Activated naive CD8-positive, alpha-beta T cell treated with anti-CD3 and anti-CD28 coated beads, Interleukin-2, amount 10 ng/mL, durations not matched to agents 7 days and 5 days (primary cell): ENCODE data around the gene UROS. TPM values are rescaled to one million over a fixed set of nuclear protein-coding genes. Genes with fewer than 3 reads are reported as not detected.

Source experiments
- ATAC-seq: fragments of 150-1000 bp; cut with Tn5 transposase; one replicate; pipeline ENCODE4 v1.10.0; 2021; ENCODE audit warnings: low read depth, moderate library complexity
- POLR2A ChIA-PET: fragments of 350-600 bp; sonication (Branson Sonifier 250); formaldehyde crosslinking; loops from one replicate; lab custom pipeline; 2021; ENCODE audit warnings: antibody characterized with exemption; lab: Charles Lee
- DNase-seq: peaks from one replicate; pipeline ENCODE4 v3.0.0; 2021
- H3K27ac Mint-ChIP-seq: one replicate; pipeline ENCODE4 v1.8.0; 2022; ENCODE audit warnings: mild to moderate bottlenecking, mixed read lengths
- H3K27me3 Mint-ChIP-seq: one replicate; pipeline ENCODE4 v1.8.0; 2022; ENCODE audit warnings: mild to moderate bottlenecking, moderate library complexity, mixed read lengths
- H3K36me3 Mint-ChIP-seq: one replicate; pipeline ENCODE4 v1.8.0; 2021; ENCODE audit warnings: mild to moderate bottlenecking, mixed read lengths
- H3K4me1 Mint-ChIP-seq: one replicate; pipeline ENCODE4 v1.8.0; 2021; ENCODE audit warnings: mixed read lengths
- H3K4me3 Mint-ChIP-seq: one replicate; pipeline ENCODE4 v1.8.0; 2022; ENCODE audit warnings: mild to moderate bottlenecking, moderate library complexity, mixed read lengths
- H3K9me3 Mint-ChIP-seq: one replicate; pipeline ENCODE4 v1.8.0; 2021; ENCODE audit warnings: mixed read lengths
- total RNA-seq, 2 experiments: library from RNA; stranded (reverse); gene quantifications; one replicate each; pipeline ENCODE4 v1.2.3, GENCODE V29; 2021

Gene UROS
- total RNA-seq, 2 experiments from 2014 or later = 45.4 to 45.9 TPM

GRCh38 chr10:125817337-125817946 lies 5.6 kb downstream of the UROS start:
- Mint-ChIP-seq H3K27me3 (no peaks in the 10 kb centered on the region), H3K4me3 (no peak overlapping the region), H3K4me1 (peaks cover 11% of the 10 kb centered on the region), H3K27ac (no peak overlapping the region), H3K36me3 (peaks cover 6% of the 10 kb centered on the region), H3K9me3 (no peaks in the 10 kb centered on the region)
- ATAC-seq (no peak), DNase-seq (no peak)
- POLR2A ChIA-PET = no interaction called here

- ATAC-seq = no peak
- H3K27me3 Mint-ChIP-seq = no peaks in the 10 kb centered on the region
- H3K9me3 Mint-ChIP-seq = no peaks in the 10 kb centered on the region
- H3K27ac Mint-ChIP-seq = no peak overlapping the region
- POLR2A ChIA-PET = no interaction called here
- H3K36me3 Mint-ChIP-seq = peaks cover 8% of the 10 kb centered on the region
- H3K4me1 Mint-ChIP-seq = peaks cover 7% of the 10 kb centered on the region
- H3K4me3 Mint-ChIP-seq = no peak overlapping the region
- DNase-seq = no peak
Observed at GRCh38 chr10:125816548-125816947, 6.5 kb downstream of the UROS start.

- Mint-ChIP-seq H3K4me1 (peaks cover 5% of the 10 kb centered on the region), H3K9me3 (no peaks in the 10 kb centered on the region), H3K27me3 (no peaks in the 10 kb centered on the region), H3K36me3 (peaks cover 9% of the 10 kb centered on the region), H3K4me3 (no peak overlapping the region), H3K27ac (no peak overlapping the region)
- POLR2A ChIA-PET = no interaction called here
- ATAC-seq = no peak
- DNase-seq = no peak
Observed at GRCh38 chr10:125815764-125816163, 7.3 kb downstream of the UROS start.

- POLR2A ChIA-PET = no interaction called here
- Mint-ChIP-seq H3K27me3 (no peaks in the 10 kb centered on the region), H3K4me3 (no peak overlapping the region), H3K9me3 (no peaks in the 10 kb centered on the region), H3K27ac (no peak overlapping the region), H3K4me1 (peaks cover 12% of the 10 kb centered on the region), H3K36me3 (peaks cover 19% of the 10 kb centered on the region)
- DNase-seq (no peak), ATAC-seq (no peak)
Observed at GRCh38 chr10:125812128-125812750, 10.8 kb downstream of the UROS start.

- DNase-seq (no peak), ATAC-seq (no peak)
- no peaks in the 10 kb centered on the region for H3K27me3 Mint-ChIP-seq
- H3K9me3 Mint-ChIP-seq = no peaks in the 10 kb centered on the region
- no peak overlapping the region for H3K27ac Mint-ChIP-seq
- no peak overlapping the region for H3K4me3 Mint-ChIP-seq
- POLR2A ChIA-PET = no interaction called here
- H3K36me3 Mint-ChIP-seq = peaks cover 19% of the 10 kb centered on the region
- H3K4me1 Mint-ChIP-seq = peaks cover 12% of the 10 kb centered on the region
Observed at GRCh38 chr10:125811251-125811650, 11.8 kb downstream of the UROS start.

- no peak for ATAC-seq
- POLR2A ChIA-PET = interaction anchor here (1.4 kb wide), 1 partner anchor 15 kb away, joined by 5 read pairs; the partner anchor contains the start of genes BCCIP and UROS
- peaks cover 12% of the 10 kb centered on the region for H3K4me1 Mint-ChIP-seq
- H3K9me3 Mint-ChIP-seq = no peaks in the 10 kb centered on the region
- no peaks in the 10 kb centered on the region for H3K27me3 Mint-ChIP-seq
- H3K4me3 Mint-ChIP-seq = no peak overlapping the region
- peaks cover 15% of the 10 kb centered on the region for H3K36me3 Mint-ChIP-seq
- no peak for DNase-seq
- no peak overlapping the region for H3K27ac Mint-ChIP-seq
Observed at GRCh38 chr10:125808047-125808446, 15.0 kb downstream of the UROS start.

GRCh38 chr10:125802739-125803138 lies 20.3 kb downstream of the UROS start:
- Mint-ChIP-seq H3K4me3 (no peak overlapping the region), H3K4me1 (peaks cover 3% of the 10 kb centered on the region), H3K9me3 (no peaks in the 10 kb centered on the region), H3K27me3 (no peaks in the 10 kb centered on the region), H3K36me3 (peaks cover 4% of the 10 kb centered on the region), H3K27ac (no peak overlapping the region)
- ATAC-seq (no peak), DNase-seq (no peak)
- POLR2A ChIA-PET = no interaction called here

- H3K27me3 Mint-ChIP-seq = no peaks in the 10 kb centered on the region
- POLR2A ChIA-PET = no interaction called here
- no peaks in the 10 kb centered on the region for H3K9me3 Mint-ChIP-seq
- ATAC-seq = no peak
- H3K36me3 Mint-ChIP-seq = peaks cover 5% of the 10 kb centered on the region
- no peak overlapping the region for H3K4me3 Mint-ChIP-seq
- no peak for DNase-seq
- H3K27ac Mint-ChIP-seq = no peak overlapping the region
- no peaks in the 10 kb centered on the region for H3K4me1 Mint-ChIP-seq
Observed at GRCh38 chr10:125802131-125802530, 20.9 kb downstream of the UROS start.

GRCh38 chr10:125801574-125801973 lies 21.5 kb downstream of the UROS start:
- Mint-ChIP-seq H3K4me3 (no peak overlapping the region), H3K9me3 (no peaks in the 10 kb centered on the region), H3K4me1 (no peaks in the 10 kb centered on the region), H3K36me3 (peaks cover 5% of the 10 kb centered on the region), H3K27ac (no peak overlapping the region), H3K27me3 (no peaks in the 10 kb centered on the region)
- DNase-seq (no peak), ATAC-seq (no peak)
- POLR2A ChIA-PET = interaction anchor here (1.0 kb wide), 1 partner anchor 12 kb away, joined by 3 read pairs; no protein-coding TSS in a partner anchor

GRCh38 chr10:125799451-125800182 lies 23.4 kb downstream of the UROS start:
- no peak overlapping the region for H3K27ac Mint-ChIP-seq

GRCh38 chr10:125797994-125798662 lies 24.9 kb downstream of the UROS start:
- Mint-ChIP-seq H3K36me3 (peaks cover 7% of the 10 kb centered on the region), H3K27ac (no peak overlapping the region)
- POLR2A ChIA-PET = interaction anchor here (0.6 kb wide), 1 partner anchor 1988 kb away, joined by 3 read pairs; no protein-coding TSS in a partner anchor

More at GRCh38 chr10:125799451-125800182, 23.4 kb downstream of the UROS start:
- DNase-seq (no peak), ATAC-seq (no peak)
- peaks cover 3% of the 10 kb centered on the region for H3K36me3 Mint-ChIP-seq
- no peak overlapping the region for H3K4me3 Mint-ChIP-seq
- no peaks in the 10 kb centered on the region for H3K4me1 Mint-ChIP-seq
- H3K9me3 Mint-ChIP-seq = no peaks in the 10 kb centered on the region
- no peaks in the 10 kb centered on the region for H3K27me3 Mint-ChIP-seq
- POLR2A ChIA-PET = no interaction called here

GRCh38 chr10:125797424-125797823 lies 25.6 kb downstream of the UROS start:
- Mint-ChIP-seq H3K27ac (no peak overlapping the region), H3K4me1 (no peaks in the 10 kb centered on the region), H3K27me3 (no peaks in the 10 kb centered on the region), H3K36me3 (peaks cover 7% of the 10 kb centered on the region), H3K4me3 (no peak overlapping the region), H3K9me3 (no peaks in the 10 kb centered on the region)
- POLR2A ChIA-PET = interaction anchor here (0.6 kb wide), 1 partner anchor 1989 kb away, joined by 3 read pairs; no protein-coding TSS in a partner anchor
- DNase-seq = no peak
- ATAC-seq = no peak

More at GRCh38 chr10:125797994-125798662, 24.9 kb downstream of the UROS start:
- H3K4me3 Mint-ChIP-seq = no peak overlapping the region
- no peaks in the 10 kb centered on the region for H3K4me1 Mint-ChIP-seq
- ATAC-seq (no peak), DNase-seq (no peak)
- no peaks in the 10 kb centered on the region for H3K9me3 Mint-ChIP-seq
- H3K27me3 Mint-ChIP-seq = no peaks in the 10 kb centered on the region

- no peak overlapping the region for H3K27ac Mint-ChIP-seq
- POLR2A ChIA-PET = interaction anchor here (0.8 to 1.3 kb wide), 2 partner anchors 27 to 76 kb away, joined by 3 to 4 read pairs; partner anchors contain the start of genes BCCIP, EDRF1 and UROS
Observed at GRCh38 chr10:125795637-125796190, 27.3 kb downstream of the UROS start.

More at GRCh38 chr10:125795637-125796190, 27.3 kb downstream of the UROS start:
- Mint-ChIP-seq H3K4me3 (no peak overlapping the region), H3K4me1 (no peaks in the 10 kb centered on the region), H3K27me3 (no peaks in the 10 kb centered on the region), H3K36me3 (peaks cover 14% of the 10 kb centered on the region), H3K9me3 (no peaks in the 10 kb centered on the region)
- DNase-seq = no peak
- ATAC-seq = no peak
